GM18505 (cell line): Measurements from ENCODE around the gene SNX3.

Experiments
- ATAC-seq: cut with Tn5 transposase; IDR thresholded peaks from one replicate; pipeline ENCODE4 v1.9.1; 2021; ENCODE audit not compliant: unreplicated experiment
- POLR2A ChIP-seq: IDR thresholded peaks from 4 replicates; pipeline ENCODE4 v1.6.1; 2011; ENCODE audit warnings: borderline replicate concordance; ENCODE audit not compliant: insufficient read depth, insufficient read length; ENCODE audit errors: extremely low read depth

The SNX3 gene

DNA sequence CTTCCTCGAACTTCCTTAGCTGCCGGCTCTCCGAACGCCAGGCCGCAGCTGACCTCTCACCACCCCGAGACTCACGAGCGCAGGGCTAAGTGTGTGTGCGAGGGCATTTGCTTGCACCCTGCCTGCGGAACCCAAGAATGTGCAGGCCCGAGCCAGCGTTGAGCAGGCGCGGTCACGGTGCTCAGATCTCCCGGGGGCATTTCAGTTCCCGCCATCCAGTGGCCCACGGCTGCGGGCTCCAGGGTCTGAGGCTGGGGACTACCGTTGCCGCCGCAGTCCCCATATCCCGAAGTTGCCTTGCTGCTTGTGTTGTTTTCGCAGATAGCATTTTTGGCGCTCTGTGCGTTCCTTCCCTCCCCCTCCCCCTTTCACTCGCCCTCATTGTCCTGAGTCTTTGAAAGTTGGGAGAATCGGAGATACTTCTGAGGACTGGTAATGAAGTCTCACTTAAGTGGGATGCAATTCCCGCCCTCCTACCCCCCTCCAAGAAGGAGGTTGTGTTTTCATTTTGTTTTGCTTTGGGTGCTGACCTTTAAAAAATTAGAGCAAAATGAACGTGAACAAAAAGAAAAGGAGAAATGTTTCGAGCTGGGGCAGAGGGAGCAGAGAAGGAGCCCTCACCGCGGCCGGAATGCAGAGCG, 93.3 kb downstream of the SNX3 start:
- TF ChIP-seq POLR2A: no peak
- no peak for ATAC-seq

GRCh38 chr6:108166664-108167448, 94.0 kb downstream of the SNX3 start:
- TF ChIP-seq POLR2A: no peak
- ATAC-seq: no peak

DNA sequence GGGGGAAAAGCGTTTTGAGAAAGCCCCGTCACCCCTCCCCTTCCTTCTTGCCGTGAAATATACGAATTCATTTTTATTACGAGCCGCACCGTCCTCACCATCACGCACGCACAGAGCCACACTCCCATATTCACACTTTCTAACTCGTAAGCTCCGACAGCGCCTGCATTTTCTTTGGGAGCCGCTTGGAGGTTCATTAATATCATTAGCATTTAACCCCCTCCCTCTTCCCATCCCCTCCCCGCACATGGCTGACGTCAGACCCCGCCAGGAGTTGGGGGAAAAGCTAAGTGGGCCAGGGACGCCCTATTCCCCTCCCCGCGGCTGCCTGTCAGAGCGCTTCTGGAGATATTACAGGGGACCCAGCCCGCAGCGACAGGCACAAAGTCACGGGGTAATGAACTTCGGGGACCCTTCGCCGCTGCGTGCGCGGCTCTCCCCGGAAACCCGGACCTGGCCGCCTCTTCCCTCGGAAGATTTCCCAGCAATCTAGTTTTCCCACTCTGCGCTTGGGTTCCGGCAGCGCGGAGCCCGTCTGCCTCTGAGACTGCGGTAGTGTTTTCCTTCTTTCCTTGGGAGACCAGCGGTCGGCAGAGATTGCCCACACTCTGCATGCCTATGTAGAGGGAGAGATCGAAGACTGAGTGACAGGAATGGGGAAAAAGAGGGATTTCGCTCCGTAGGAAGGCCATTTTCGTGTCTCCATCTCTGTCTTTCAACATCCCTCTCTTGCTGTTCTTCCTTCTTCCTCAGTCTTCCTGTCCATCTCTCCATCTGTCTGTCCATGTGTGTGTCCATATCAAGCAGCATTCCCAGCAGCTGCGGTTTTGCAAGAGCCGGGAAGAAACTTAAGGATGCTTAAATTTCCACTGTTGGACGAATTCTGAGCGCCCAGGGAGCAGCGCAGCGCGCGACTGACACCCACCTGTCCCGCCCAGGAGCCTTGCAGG, 94.9 kb downstream of the SNX3 start, which contains the start of gene NR2E1:
NR2E1 (plus strand) TSS at position 309 of the 950 bp plus-strand sequence. CDS start 744 bp downstream, outside the sequence.
- no peak for TF ChIP-seq POLR2A
- no peak for ATAC-seq

DNA sequence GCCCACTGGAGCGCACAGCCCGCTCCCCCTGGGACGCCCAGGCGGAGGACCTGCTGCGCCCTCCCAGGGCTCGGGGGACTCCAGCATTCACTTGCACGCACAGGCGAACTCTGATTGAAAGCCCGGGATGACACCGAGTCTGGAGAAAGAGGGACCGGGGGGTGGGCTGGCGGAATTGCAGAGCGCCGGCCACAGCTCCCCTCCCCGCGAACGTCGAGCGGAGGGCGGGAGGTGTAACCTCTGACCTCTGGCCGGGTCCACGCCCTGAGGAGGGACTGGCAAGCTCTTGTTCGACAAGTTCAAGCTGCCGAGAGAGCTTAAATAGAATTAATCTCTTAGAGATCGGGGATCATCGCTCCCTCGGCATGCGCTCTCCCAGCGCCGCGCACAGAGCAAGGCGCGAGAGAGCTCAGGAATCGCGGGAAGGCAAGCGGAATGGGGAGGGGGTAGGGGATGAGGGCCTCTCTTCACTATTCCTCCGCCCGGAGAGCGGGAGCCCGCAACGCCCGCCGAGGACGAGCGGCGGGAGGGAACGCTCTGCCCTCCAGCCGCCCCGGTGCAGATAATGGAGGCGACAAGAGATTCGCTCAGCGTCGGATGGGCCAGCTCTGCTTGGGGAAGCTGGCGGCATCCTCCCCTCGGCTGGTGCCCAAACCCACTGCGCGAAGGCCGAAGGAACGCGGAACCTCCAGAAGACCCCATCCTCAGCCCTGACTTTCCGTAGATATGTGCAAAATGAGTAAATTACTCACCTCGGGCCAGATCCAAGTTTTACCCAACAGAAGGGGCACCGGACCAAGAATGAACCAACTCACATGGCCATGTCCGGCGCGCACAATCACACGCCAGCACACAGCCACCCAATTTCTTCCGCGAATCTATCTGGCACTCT, 95.8 kb downstream of the SNX3 start:
- no peak for ATAC-seq

GRCh38 chr6:108164543-108164814, 96.4 kb downstream of the SNX3 start:
- no peak for ATAC-seq
- TF ChIP-seq POLR2A: no peak

More for the DNA sequence above, 95.8 kb downstream of the SNX3 start:
- TF ChIP-seq POLR2A: no peak

DNA sequence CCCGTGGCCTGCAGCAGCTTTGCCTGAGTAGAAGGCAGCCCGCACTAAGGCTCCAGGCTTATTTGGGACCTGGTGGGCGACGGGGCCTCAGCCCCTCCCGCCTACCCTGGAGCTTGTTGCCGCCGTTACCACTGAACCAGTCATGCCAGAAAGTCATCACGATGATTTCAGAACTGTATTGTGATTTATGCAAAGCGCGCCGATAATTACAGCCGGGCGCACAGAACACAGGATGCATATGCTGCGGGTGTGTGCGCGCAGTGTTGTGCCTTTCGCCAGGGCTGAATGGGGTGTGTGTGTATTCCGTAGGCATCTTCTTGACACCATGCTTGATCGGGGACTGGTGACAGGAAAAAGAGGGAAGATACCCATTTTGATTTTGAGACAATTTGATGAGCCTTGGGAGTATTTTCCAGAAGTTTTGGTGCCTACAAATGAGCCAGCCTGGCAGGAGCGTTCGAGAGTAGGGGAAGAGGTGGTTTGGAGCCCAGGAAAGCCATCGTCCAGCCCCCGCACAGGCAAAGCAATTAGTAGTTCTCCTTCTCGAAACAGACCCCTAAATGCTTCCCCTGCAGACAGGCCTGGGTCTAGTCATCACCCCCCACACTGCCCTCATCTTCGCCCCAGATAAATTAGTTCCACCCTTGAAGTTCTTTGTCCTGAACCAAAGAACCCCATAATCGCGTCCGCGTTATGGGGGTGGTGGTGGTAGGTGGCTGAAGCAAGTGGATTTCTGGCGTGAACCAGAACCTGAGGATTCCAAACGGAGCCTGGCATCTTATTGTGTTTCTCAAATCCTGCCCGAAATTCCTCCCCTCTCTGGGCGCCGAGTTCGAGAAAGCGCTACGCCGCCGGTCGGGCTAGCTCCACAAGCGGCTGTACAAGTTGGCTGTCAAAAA, 96.9 kb downstream of the SNX3 start:
- TF ChIP-seq POLR2A: no peak
- ATAC-seq: no peak

- ATAC-seq: no peak
- TF ChIP-seq POLR2A: no peak
Observed at GRCh38 chr6:108163267-108163643, 97.6 kb downstream of the SNX3 start.

GRCh38 chr6:108161724-108162282, 99.0 kb downstream of the SNX3 start:
- TF ChIP-seq POLR2A: no peak
- no peak for ATAC-seq
